GM12878 (cell line): ENCODE measurements around the gene GABRR1. TPM values are rescaled to one million over a fixed set of nuclear protein-coding genes. Genes with fewer than 3 reads are reported as not detected.

Source experiments
- BACH1 ChIP-seq: fragments of 450-650 bp; IDR thresholded peaks from 2 replicates; pipeline ENCODE4 v1.6.1; 2017; ENCODE audit warnings: mild to moderate bottlenecking, borderline replicate concordance
- BRCA1 ChIP-seq: IDR thresholded peaks from 2 replicates; pipeline ENCODE4 v1.6.1; 2011; ENCODE audit warnings: low read depth, low read length, improper control_type of control experiment
- GATAD2B ChIP-seq: fragments of 450-650 bp; conservative IDR thresholded peaks from 2 replicates; pipeline ENCODE4 v1.6.1; 2017; ENCODE audit warnings: low read depth, mild to moderate bottlenecking, moderate library complexity
- IRF4 ChIP-seq: IDR thresholded peaks from 2 replicates; pipeline ENCODE4 v1.6.1; 2011; ENCODE audit warnings: low read depth, low read length
- NR2C2 ChIP-seq: IDR thresholded peaks from 2 replicates; pipeline ENCODE4 v1.6.1; 2011; ENCODE audit warnings: borderline replicate concordance, low read depth; ENCODE audit not compliant: control insufficient read depth, insufficient read length
- RAD21 ChIP-seq: IDR thresholded peaks from 2 replicates; pipeline ENCODE4 v1.6.1; 2011; ENCODE audit warnings: mild to moderate bottlenecking, low read depth, low read length, moderate library complexity; ENCODE audit not compliant: insufficient read depth
- SRF ChIP-seq, 2 experiments: IDR thresholded peaks; 2 replicates each; pipeline ENCODE4 v1.6.1; 2011; ENCODE audit warnings: low read depth in 2 of 2, low read length in 2 of 2, mild to moderate bottlenecking in 1 of 2, moderate library complexity in 1 of 2
- ZNF217 ChIP-seq: fragments of 450-650 bp; IDR thresholded peaks from 2 replicates; pipeline ENCODE4 v1.6.1; 2017; ENCODE audit warnings: antibody characterized with exemption, mild to moderate bottlenecking
- polyA plus RNA-seq, 11 experiments: library from polyadenylated mRNA; depleted of rRNA in 4 of 11; unstranded in 6 of 11; stranded (reverse) in 5 of 11; fragments of >200 nt; fragmentation: Nextera tagmentation in 4 of 11; fragmentation: Illumina TruSeq in 1 of 11; extraction: Ambion mirVana in 4 of 11; extraction: Trizol in 1 of 11; gene quantifications; 1 replicate in 1 of 11; 2 replicates in 10 of 11; pipeline versions ENCODE4 v1.2.1 to v1.2.3, GENCODE V29; 2011 to 2016; ENCODE audit warnings: inconsistent platforms in 2 of 11, missing spikeins in 2 of 11, low read depth in 1 of 11
- total RNA-seq, 4 experiments: library from RNA; depleted of rRNA in 3 of 4; stranded (reverse); fragments of >200 nt in 3 of 4; fragmentation: Illumina TruSeq in 1 of 4; extraction: Trizol in 1 of 4; gene quantifications; 2 replicates each; pipeline versions ENCODE4 v1.2.1 to v1.2.3, GENCODE V29; 2013 to 2021
- TF ChIP-seq, protein P1 (sequence below): fragments of 450-650 bp; IDR thresholded peaks from 2 replicates; pipeline ENCODE4 v1.6.1; 2017; ENCODE audit warnings: mild to moderate bottlenecking, moderate library complexity
- TF ChIP-seq, protein P2 (sequence below): IDR thresholded peaks from 2 replicates; pipeline ENCODE4 v1.6.1; 2011; ENCODE audit warnings: mild to moderate bottlenecking, low read depth, low read length, moderate library complexity; ENCODE audit not compliant: insufficient replicate concordance
- TF ChIP-seq, protein P3 (sequence below): fragments of 450-650 bp; IDR thresholded peaks from 2 replicates; pipeline ENCODE4 v1.6.1; 2016; ENCODE audit warnings: mild to moderate bottlenecking

GABRR1 gene
- total and polyA plus RNA-seq, 10 of the 15 experiments (the other 5 are each of a cell fraction or from before 2014, with no cell fraction given): not detected

DNA sequence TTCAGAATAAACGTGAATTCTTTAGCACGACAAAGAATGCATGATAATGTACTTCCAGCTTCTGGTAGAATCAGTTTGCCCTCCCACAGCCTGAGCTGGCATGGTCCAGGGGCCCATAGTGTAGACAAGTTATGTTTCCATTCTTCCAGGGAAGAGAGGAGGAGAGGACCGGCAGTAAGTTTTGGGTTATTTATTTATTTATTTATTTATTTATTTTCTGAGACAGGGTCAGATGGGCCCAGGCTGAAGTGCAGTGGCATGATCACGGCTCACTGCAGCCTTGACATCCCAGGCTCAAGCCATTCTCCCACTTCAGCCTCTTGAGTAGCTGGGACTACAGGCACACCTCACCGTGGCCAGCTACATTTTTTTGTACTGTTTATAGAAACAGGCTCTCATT is 4.7 kb downstream of the GABRR1 start (continued):
- TF ChIP-seq, protein P1, sequence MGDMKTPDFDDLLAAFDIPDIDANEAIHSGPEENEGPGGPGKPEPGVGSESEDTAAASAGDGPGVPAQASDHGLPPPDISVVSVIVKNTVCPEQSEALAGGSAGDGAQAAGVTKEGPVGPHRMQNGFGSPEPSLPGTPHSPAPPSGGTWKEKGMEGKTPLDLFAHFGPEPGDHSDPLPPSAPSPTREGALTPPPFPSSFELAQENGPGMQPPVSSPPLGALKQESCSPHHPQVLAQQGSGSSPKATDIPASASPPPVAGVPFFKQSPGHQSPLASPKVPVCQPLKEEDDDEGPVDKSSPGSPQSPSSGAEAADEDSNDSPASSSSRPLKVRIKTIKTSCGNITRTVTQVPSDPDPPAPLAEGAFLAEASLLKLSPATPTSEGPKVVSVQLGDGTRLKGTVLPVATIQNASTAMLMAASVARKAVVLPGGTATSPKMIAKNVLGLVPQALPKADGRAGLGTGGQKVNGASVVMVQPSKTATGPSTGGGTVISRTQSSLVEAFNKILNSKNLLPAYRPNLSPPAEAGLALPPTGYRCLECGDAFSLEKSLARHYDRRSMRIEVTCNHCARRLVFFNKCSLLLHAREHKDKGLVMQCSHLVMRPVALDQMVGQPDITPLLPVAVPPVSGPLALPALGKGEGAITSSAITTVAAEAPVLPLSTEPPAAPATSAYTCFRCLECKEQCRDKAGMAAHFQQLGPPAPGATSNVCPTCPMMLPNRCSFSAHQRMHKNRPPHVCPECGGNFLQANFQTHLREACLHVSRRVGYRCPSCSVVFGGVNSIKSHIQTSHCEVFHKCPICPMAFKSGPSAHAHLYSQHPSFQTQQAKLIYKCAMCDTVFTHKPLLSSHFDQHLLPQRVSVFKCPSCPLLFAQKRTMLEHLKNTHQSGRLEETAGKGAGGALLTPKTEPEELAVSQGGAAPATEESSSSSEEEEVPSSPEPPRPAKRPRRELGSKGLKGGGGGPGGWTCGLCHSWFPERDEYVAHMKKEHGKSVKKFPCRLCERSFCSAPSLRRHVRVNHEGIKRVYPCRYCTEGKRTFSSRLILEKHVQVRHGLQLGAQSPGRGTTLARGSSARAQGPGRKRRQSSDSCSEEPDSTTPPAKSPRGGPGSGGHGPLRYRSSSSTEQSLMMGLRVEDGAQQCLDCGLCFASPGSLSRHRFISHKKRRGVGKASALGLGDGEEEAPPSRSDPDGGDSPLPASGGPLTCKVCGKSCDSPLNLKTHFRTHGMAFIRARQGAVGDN: no peak
- TF ChIP-seq, protein P2, sequence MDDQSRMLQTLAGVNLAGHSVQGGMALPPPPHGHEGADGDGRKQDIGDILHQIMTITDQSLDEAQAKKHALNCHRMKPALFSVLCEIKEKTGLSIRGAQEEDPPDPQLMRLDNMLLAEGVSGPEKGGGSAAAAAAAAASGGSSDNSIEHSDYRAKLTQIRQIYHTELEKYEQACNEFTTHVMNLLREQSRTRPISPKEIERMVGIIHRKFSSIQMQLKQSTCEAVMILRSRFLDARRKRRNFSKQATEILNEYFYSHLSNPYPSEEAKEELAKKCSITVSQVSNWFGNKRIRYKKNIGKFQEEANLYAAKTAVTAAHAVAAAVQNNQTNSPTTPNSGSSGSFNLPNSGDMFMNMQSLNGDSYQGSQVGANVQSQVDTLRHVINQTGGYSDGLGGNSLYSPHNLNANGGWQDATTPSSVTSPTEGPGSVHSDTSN: no peak
- no peak for TF ChIP-seq SRF (IDR thresholded peaks at IDR 0.05; ENCODE audit: low read depth in 2 of 2, low read length in 2 of 2)
- TF ChIP-seq, protein P3, sequence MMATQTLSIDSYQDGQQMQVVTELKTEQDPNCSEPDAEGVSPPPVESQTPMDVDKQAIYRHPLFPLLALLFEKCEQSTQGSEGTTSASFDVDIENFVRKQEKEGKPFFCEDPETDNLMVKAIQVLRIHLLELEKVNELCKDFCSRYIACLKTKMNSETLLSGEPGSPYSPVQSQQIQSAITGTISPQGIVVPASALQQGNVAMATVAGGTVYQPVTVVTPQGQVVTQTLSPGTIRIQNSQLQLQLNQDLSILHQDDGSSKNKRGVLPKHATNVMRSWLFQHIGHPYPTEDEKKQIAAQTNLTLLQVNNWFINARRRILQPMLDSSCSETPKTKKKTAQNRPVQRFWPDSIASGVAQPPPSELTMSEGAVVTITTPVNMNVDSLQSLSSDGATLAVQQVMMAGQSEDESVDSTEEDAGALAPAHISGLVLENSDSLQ: no peak
- no peak for TF ChIP-seq BRCA1
- no peak for TF ChIP-seq BACH1
- TF ChIP-seq GATAD2B: no peak
- TF ChIP-seq ZNF217: no peak
- no peak for TF ChIP-seq IRF4
- TF ChIP-seq NR2C2: no peak
- TF ChIP-seq RAD21: no peak
